DND-41 (cell line): ENCODE measurements around the gene KICS2.

Experiments
- EZH2 ChIP-seq: IDR thresholded peaks from 3 replicates; pipeline ENCODE4 v1.6.1; 2012; ENCODE audit warnings: borderline replicate concordance, low read depth, mild to moderate bottlenecking, moderate library complexity, low read length, inconsistent platforms; ENCODE audit not compliant: severe bottlenecking
- TF ChIP-seq, protein P1 (sequence below): IDR thresholded peaks from 2 replicates; pipeline ENCODE4 v1.5.1; 2012; ENCODE audit warnings: borderline replicate concordance, low read length, moderate library complexity, mild to moderate bottlenecking; ENCODE audit not compliant: poor library complexity, severe bottlenecking; ENCODE audit errors: extremely low read depth

DNA sequence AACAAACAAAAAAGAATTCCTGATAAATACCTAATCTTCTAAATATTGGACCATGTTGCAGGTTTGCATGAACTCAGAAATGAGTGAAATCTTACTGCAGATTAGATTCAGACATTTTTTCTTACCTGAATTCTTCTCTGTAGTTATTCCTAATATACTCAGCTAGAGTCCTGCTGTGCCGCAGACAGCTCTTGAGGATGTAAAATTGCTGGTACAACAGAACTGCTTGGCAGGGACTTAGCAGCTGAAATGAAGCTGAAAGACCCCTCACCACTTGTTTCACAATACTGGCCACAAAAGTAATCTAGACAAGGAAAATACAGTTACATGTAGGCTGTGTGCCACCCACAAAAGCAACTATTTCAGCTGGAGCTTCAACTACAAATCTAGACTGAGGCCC lies 48.3 kb upstream of the KICS2 start:
- TF ChIP-seq, protein P1, sequence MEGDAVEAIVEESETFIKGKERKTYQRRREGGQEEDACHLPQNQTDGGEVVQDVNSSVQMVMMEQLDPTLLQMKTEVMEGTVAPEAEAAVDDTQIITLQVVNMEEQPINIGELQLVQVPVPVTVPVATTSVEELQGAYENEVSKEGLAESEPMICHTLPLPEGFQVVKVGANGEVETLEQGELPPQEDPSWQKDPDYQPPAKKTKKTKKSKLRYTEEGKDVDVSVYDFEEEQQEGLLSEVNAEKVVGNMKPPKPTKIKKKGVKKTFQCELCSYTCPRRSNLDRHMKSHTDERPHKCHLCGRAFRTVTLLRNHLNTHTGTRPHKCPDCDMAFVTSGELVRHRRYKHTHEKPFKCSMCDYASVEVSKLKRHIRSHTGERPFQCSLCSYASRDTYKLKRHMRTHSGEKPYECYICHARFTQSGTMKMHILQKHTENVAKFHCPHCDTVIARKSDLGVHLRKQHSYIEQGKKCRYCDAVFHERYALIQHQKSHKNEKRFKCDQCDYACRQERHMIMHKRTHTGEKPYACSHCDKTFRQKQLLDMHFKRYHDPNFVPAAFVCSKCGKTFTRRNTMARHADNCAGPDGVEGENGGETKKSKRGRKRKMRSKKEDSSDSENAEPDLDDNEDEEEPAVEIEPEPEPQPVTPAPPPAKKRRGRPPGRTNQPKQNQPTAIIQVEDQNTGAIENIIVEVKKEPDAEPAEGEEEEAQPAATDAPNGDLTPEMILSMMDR = no peak
- no peak for TF ChIP-seq EZH2
